ENCODE measurements around the gene CBS.
"Not testable (repeated sequence)": the region's sequence is repeated elsewhere in the genome, so short reads cannot be mapped to it uniquely, and the experiment has no call there.

DNA sequence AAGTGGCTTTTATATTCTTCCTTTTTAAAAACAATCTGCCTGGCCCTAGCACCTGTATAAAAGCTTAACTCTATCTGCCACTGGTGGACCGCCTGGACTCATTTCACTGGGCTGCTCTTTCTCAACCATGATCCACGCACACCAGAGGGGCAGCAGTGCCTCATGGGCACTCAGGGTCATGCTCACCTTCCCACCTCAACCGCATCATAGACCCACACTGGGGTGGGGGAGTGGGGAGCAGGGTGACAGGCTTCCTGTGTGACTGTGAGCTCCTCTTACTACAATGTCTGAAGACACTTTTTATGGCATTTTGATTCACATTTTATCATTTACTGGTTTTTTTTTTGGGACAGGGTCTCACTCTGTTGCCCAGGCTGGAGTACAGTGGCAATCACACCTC is 15.3 kb upstream of the CBS start:
- TF ChIP-seq, protein P1, sequence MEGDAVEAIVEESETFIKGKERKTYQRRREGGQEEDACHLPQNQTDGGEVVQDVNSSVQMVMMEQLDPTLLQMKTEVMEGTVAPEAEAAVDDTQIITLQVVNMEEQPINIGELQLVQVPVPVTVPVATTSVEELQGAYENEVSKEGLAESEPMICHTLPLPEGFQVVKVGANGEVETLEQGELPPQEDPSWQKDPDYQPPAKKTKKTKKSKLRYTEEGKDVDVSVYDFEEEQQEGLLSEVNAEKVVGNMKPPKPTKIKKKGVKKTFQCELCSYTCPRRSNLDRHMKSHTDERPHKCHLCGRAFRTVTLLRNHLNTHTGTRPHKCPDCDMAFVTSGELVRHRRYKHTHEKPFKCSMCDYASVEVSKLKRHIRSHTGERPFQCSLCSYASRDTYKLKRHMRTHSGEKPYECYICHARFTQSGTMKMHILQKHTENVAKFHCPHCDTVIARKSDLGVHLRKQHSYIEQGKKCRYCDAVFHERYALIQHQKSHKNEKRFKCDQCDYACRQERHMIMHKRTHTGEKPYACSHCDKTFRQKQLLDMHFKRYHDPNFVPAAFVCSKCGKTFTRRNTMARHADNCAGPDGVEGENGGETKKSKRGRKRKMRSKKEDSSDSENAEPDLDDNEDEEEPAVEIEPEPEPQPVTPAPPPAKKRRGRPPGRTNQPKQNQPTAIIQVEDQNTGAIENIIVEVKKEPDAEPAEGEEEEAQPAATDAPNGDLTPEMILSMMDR (IDR thresholded peaks at IDR 0.05; ENCODE audit: low read depth, low read length), result not testable (repeated sequence)
- TF ChIP-seq EZH2phosphoT487 (IDR thresholded peaks at IDR 0.05; ENCODE audit: low read depth), result not testable (repeated sequence)
